ENCODE data around the gene BRIP1. TPM values are rescaled to one million over a fixed set of nuclear protein-coding genes. Genes with fewer than 3 reads are reported as not detected.
A peak's percentile ranks its signal among the peaks of the same experiment; 100 is the strongest.

BRIP1 gene
- total RNA-seq (ENCODE audit: unreplicated experiment): 2.4 TPM
- long read RNA-seq: 0 reads

DNA sequence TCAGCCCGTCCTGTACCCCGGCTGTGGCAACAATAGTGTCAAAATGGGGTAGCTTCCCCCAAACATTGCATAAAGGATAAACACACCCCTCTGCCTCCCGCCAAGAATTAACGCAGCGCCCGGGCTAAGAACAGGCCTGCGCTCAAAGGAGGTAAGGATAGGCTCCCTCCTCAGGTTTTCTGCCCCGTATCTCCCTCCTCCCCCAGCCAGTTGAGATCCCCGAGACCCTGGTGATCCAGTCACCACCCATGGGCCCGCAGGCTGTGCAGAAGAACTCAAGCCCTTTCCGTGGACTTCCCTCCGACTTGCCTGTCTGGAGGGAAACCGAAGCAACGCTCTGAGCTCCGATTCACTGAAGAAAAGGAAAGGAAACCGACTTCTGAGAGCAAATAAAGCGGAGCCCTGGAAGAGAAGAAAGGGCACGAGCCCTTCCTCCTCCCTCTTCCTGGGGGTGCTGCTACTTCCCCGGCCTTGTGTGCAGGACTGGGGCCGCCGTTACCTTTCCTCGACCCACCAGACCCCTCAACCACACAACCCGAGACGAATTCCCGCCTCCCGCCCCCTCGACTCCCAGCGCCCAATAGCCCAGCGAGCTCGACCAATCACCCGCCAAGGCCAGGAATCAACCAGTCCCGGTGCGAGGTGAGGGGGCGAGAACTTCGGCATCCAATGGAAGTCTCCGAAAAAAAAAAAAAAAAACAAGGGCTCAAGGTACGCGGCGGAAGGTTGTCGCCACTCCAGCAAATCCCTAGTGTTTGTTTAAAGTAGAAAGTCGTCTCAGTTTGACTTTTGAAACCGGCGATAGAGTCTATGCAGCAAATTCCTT is at the start of gene BRIP1:
Gene BRIP1, minus strand, starts transcription at position 554 of the 826 bp plus-strand sequence. CDS start 1,989 bp downstream, outside the sequence.
- no peak for TF ChIP-seq CTCF (IDR thresholded peaks at IDR 0.05; ENCODE audit: partially characterized antibody, unreplicated experiment)
- Mint-ChIP-seq H3K27me3 (ENCODE audit: unreplicated experiment) (no peaks in the 10 kb centered on the region), H3K27ac (ENCODE audit: unreplicated experiment) (peak within 1 kb of the TSS; percentile 43), H3K36me3 (ENCODE audit: unreplicated experiment) (no peaks in the 10 kb centered on the region), H3K9me3 (ENCODE audit: unreplicated experiment) (no peaks in the 10 kb centered on the region), H3K4me3 (ENCODE audit: unreplicated experiment) (peak within 1 kb of the TSS; percentile 88), H3K4me1 (ENCODE audit: low read depth, unreplicated experiment) (peaks cover 1% of the 10 kb centered on the region)
- DNase-seq: peak; percentile 92

GRCh38 chr17:61908292-61909037 is 45.1 kb upstream of the BRIP1 start:
- Mint-ChIP-seq H3K36me3 (ENCODE audit: unreplicated experiment) (peaks cover 5% of the 10 kb centered on the region), H3K4me1 (ENCODE audit: low read depth, unreplicated experiment) (no peaks in the 10 kb centered on the region), H3K27ac (ENCODE audit: unreplicated experiment) (no peak overlapping the region), H3K9me3 (ENCODE audit: unreplicated experiment) (no peaks in the 10 kb centered on the region), H3K27me3 (ENCODE audit: unreplicated experiment) (no peaks in the 10 kb centered on the region), H3K4me3 (ENCODE audit: unreplicated experiment) (no peak overlapping the region)
- no peak for DNase-seq
- no peak for TF ChIP-seq CTCF (IDR thresholded peaks at IDR 0.05; ENCODE audit: partially characterized antibody, unreplicated experiment)

GRCh38 chr17:61907361-61907760 is 44.0 kb upstream of the BRIP1 start:
- H3K36me3 Mint-ChIP-seq (ENCODE audit: unreplicated experiment): peaks cover 5% of the 10 kb centered on the region

GRCh38 chr17:61904094-61904710 is 40.9 kb upstream of the BRIP1 start:
- no peaks in the 10 kb centered on the region for H3K4me1 Mint-ChIP-seq (ENCODE audit: low read depth, unreplicated experiment)
- H3K36me3 Mint-ChIP-seq (ENCODE audit: unreplicated experiment): no peaks in the 10 kb centered on the region

More at GRCh38 chr17:61907361-61907760, 44.0 kb upstream of the BRIP1 start:
- TF ChIP-seq CTCF (IDR thresholded peaks at IDR 0.05; ENCODE audit: partially characterized antibody, unreplicated experiment): no peak
- Mint-ChIP-seq H3K4me1 (ENCODE audit: low read depth, unreplicated experiment) (no peaks in the 10 kb centered on the region), H3K9me3 (ENCODE audit: unreplicated experiment) (no peaks in the 10 kb centered on the region), H3K27ac (ENCODE audit: unreplicated experiment) (no peak overlapping the region), H3K4me3 (ENCODE audit: unreplicated experiment) (no peak overlapping the region), H3K27me3 (ENCODE audit: unreplicated experiment) (no peaks in the 10 kb centered on the region)
- no peak for DNase-seq

More at GRCh38 chr17:61904094-61904710, 40.9 kb upstream of the BRIP1 start:
- Mint-ChIP-seq H3K9me3 (ENCODE audit: unreplicated experiment) (no peaks in the 10 kb centered on the region), H3K27ac (ENCODE audit: unreplicated experiment) (no peak overlapping the region), H3K4me3 (ENCODE audit: unreplicated experiment) (no peak overlapping the region), H3K27me3 (ENCODE audit: unreplicated experiment) (no peaks in the 10 kb centered on the region)
- no peak for DNase-seq
- TF ChIP-seq CTCF (IDR thresholded peaks at IDR 0.05; ENCODE audit: partially characterized antibody, unreplicated experiment): no peak

Measured in glutamatergic neuron (in vitro differentiated cells).